Keratinocyte (primary cell): Measurements from ENCODE around the gene SYTL2. TPM values are rescaled to one million over a fixed set of nuclear protein-coding genes. Genes with fewer than 3 reads are reported as not detected.

Source experiments
- DNase-seq: peaks from one replicate; pipeline ENCODE4 v3.0.0-alpha.2; 2011; ENCODE audit warnings: low read depth, missing footprints, low spot score
- FAIRE-seq: peaks from 2 replicates; lab custom pipeline; 2011; peaks lifted over from hg19 to GRCh38; lab: Jason Lieb, UNC
- H2AFZ ChIP-seq: 2 replicates; pipeline ENCODE4 v1.6.0; 2012; ENCODE audit warnings: low read length, control low read depth, inconsistent platforms; ENCODE audit not compliant: control insufficient read depth
- H3K27ac ChIP-seq: 2 replicates; pipeline ENCODE4 v1.5.1; 2011; ENCODE audit warnings: low read length; ENCODE audit not compliant: control insufficient read depth, insufficient read depth
- H3K27me3 ChIP-seq: 3 replicates; pipeline ENCODE4 v1.6.0; 2011; ENCODE audit warnings: low read length; ENCODE audit not compliant: control insufficient read depth, insufficient read depth; ENCODE audit errors: extremely low read depth
- H3K36me3 ChIP-seq, 2 experiments: 2 replicates in 1 of 2; 3 replicates in 1 of 2; pipeline ENCODE4 v1.5.1; 2011; ENCODE audit warnings: low read length in 2 of 2, mild to moderate bottlenecking in 1 of 2; ENCODE audit not compliant: control insufficient read depth in 2 of 2, insufficient read depth in 2 of 2; ENCODE audit errors: extremely low read depth in 1 of 2
- H3K4me1 ChIP-seq: 3 replicates; pipeline ENCODE4 v1.5.1; 2011; ENCODE audit warnings: low read length; ENCODE audit not compliant: control insufficient read depth, insufficient read depth; ENCODE audit errors: extremely low read depth
- H3K4me2 ChIP-seq: 3 replicates; pipeline ENCODE4 v1.6.0; 2011; ENCODE audit warnings: low read depth, low read length; ENCODE audit not compliant: control insufficient read depth, insufficient read depth; ENCODE audit errors: extremely low read depth
- H3K4me3 ChIP-seq, 3 experiments: fragments of 200-600 bp in 1 of 3; sonication (generic) in 1 of 3; 2 replicates in 2 of 3; 3 replicates in 1 of 3; pipeline ENCODE4 v1.5.1; 2011 to 2016; ENCODE audit warnings: low read length in 3 of 3, mild to moderate bottlenecking in 3 of 3, control low read depth in 2 of 3, inconsistent platforms in 1 of 3, low read depth in 1 of 3, mixed read lengths in 1 of 3, mixed run types in 1 of 3, moderate library complexity in 1 of 3; ENCODE audit not compliant: control insufficient read depth in 2 of 3, insufficient read depth in 2 of 3; ENCODE audit errors: extremely low read depth in 1 of 3
- H3K79me2 ChIP-seq: 2 replicates; pipeline ENCODE4 v1.6.0; 2012; ENCODE audit warnings: low read length; ENCODE audit not compliant: control insufficient read depth, insufficient read depth
- H3K9ac ChIP-seq: 3 replicates; pipeline ENCODE4 v1.6.0; 2011; ENCODE audit warnings: low read length; ENCODE audit not compliant: control insufficient read depth, insufficient read depth; ENCODE audit errors: extremely low read depth
- H3K9me1 ChIP-seq: 3 replicates; pipeline ENCODE4 v1.6.0; 2011; ENCODE audit warnings: low read length; ENCODE audit not compliant: control insufficient read depth, insufficient read depth; ENCODE audit errors: extremely low read depth
- H3K9me3 ChIP-seq: 2 replicates; pipeline ENCODE4 v1.5.1; 2012; ENCODE audit warnings: low read depth, low read length; ENCODE audit not compliant: control insufficient read depth
- H4K20me1 ChIP-seq: 3 replicates; pipeline ENCODE4 v1.6.0; 2011; ENCODE audit warnings: low read length; ENCODE audit not compliant: control insufficient read depth, insufficient read depth; ENCODE audit errors: extremely low read depth
- CTCF ChIP-seq, 3 experiments: IDR thresholded peaks in 1 of 3; conservative IDR thresholded peaks in 1 of 3; optimal IDR thresholded peaks in 1 of 3; 2 replicates in 2 of 3; 3 replicates in 1 of 3; pipeline versions ENCODE3 to v1.5.1; 2011; ENCODE audit warnings: low read length in 3 of 3, mild to moderate bottlenecking in 3 of 3, moderate library complexity in 2 of 3, control low read depth in 1 of 3, inconsistent platforms in 1 of 3; ENCODE audit not compliant: insufficient read depth in 2 of 3; ENCODE audit errors: extremely low read depth in 1 of 3
- EZH2 ChIP-seq: IDR thresholded peaks from one replicate; pipeline ENCODE4 v1.6.1; 2012; ENCODE audit warnings: inconsistent platforms, mild to moderate bottlenecking, low read length, moderate library complexity
- dilution Hi-C: fragments of 300-500 bp; cut with MboI; formaldehyde crosslinking; loops from one replicate; pipeline ENCODE4 v1.7.0; 2020; ENCODE audit warnings: low sequenced_read_pairs; ENCODE audit not compliant: extremely low pct_ligation_motif_present
- polyA plus RNA-seq, 5 experiments: library from polyadenylated mRNA; depleted of rRNA in 3 of 5; stranded (reverse) in 3 of 5; stranded (forward) in 1 of 5; unstranded in 1 of 5; fragments of >200 nt; gene quantifications; 1 replicate in 1 of 5; 2 replicates in 3 of 5; 3 replicates in 1 of 5; pipeline versions ENCODE4 v1.2.1 to v1.2.3, GENCODE V29; 2011 to 2012; ENCODE audit warnings: missing spikeins in 2 of 5, low read depth in 1 of 5, low replicate concordance in 1 of 5

Gene SYTL2
- polyA plus RNA-seq, 1 donor (not counting 4 experiments of a cell fraction or from before 2014, with no cell fraction given): 3.1 TPM

GRCh38 chr11:85682330-85683305, 128.3 kb downstream of the SYTL2 start:
- Histone ChIP-seq H3K4me3 (peak overlapping the region; percentile 34 to 55 (median 36)), H3K79me2 (no peaks in the 10 kb centered on the region), H3K27ac (no peak overlapping the region), H3K4me1 (no peaks in the 10 kb centered on the region), H3K9ac (peak overlapping the region; percentile 26), H3K9me3 (no peaks in the 10 kb centered on the region), H4K20me1 (no peaks in the 10 kb centered on the region), H3K4me2 (peak overlapping the region; percentile 72), H3K27me3 (no peaks in the 10 kb centered on the region), H2AFZ (peak overlapping the region; percentile 77), H3K36me3 (no peaks in the 10 kb centered on the region), H3K9me1 (no peaks in the 10 kb centered on the region)
- no peak for TF ChIP-seq CTCF (optimal IDR thresholded peaks at IDR 0.05 in 1 of 3, IDR thresholded peaks at IDR 0.05 in 1 of 3, conservative IDR thresholded peaks at IDR 0.05 in 1 of 3; ENCODE audit: extremely low read depth in 1 of 3, insufficient read depth in 2 of 3, low read length in 3 of 3)
- no peak for TF ChIP-seq EZH2
- dilution Hi-C loops: no loop called here
- no peak for DNase-seq
- FAIRE-seq: no peak

GRCh38 chr11:85680897-85681296, 130.0 kb downstream of the SYTL2 start:
- no peak overlapping the region for H3K4me3 ChIP-seq
- DNase-seq (no peak), FAIRE-seq (no peak)
- TF ChIP-seq EZH2: no peak
- TF ChIP-seq CTCF (optimal IDR thresholded peaks at IDR 0.05 in 1 of 3, IDR thresholded peaks at IDR 0.05 in 1 of 3, conservative IDR thresholded peaks at IDR 0.05 in 1 of 3; ENCODE audit: extremely low read depth in 1 of 3, insufficient read depth in 2 of 3, low read length in 3 of 3): no peak
- H4K20me1 ChIP-seq: no peaks in the 10 kb centered on the region
- H3K9me1 ChIP-seq: no peaks in the 10 kb centered on the region
- no peak overlapping the region for H3K9ac ChIP-seq
- H3K79me2 ChIP-seq: no peaks in the 10 kb centered on the region
- H2AFZ ChIP-seq: no peak overlapping the region
- H3K36me3 ChIP-seq: no peaks in the 10 kb centered on the region
- dilution Hi-C loops: no loop called here
- no peaks in the 10 kb centered on the region for H3K9me3 ChIP-seq
- H3K27me3 ChIP-seq: no peaks in the 10 kb centered on the region
- no peaks in the 10 kb centered on the region for H3K4me1 ChIP-seq
- H3K27ac ChIP-seq: no peak overlapping the region
- H3K4me2 ChIP-seq: no peak overlapping the region
